22Rv1 (cell line): ENCODE measurements around the gene CD48.

Source experiments
- H3K27ac ChIP-seq: fragments of 450-650 bp; 2 replicates; pipeline ENCODE4 v1.5.1; 2017
- CTCF ChIP-seq: fragments of 450-650 bp; IDR thresholded peaks from 2 replicates; pipeline ENCODE4 v1.5.1; 2017; ENCODE audit warnings: mild to moderate bottlenecking
- ZFX ChIP-seq: fragments of 450-650 bp; IDR thresholded peaks from 2 replicates; pipeline ENCODE4 v1.6.1; 2017; ENCODE audit warnings: antibody characterized with exemption, borderline replicate concordance

CD48 gene

GRCh38 chr1:160747717-160748116 lies 36.1 kb upstream of the CD48 start:
- TF ChIP-seq CTCF (no peak), ZFX (no peak)
- H3K27ac ChIP-seq = no peak overlapping the region

- no peak overlapping the region for H3K27ac ChIP-seq
- no peak for TF ChIP-seq ZFX
- TF ChIP-seq CTCF = no peak
Observed at GRCh38 chr1:160746836-160747500, 35.3 kb upstream of the CD48 start.

GRCh38 chr1:160745551-160745950 lies 33.9 kb upstream of the CD48 start:
- TF ChIP-seq ZFX = no peak
- no peak for TF ChIP-seq CTCF
- no peak overlapping the region for H3K27ac ChIP-seq

GRCh38 chr1:160744852-160745520 lies 33.4 kb upstream of the CD48 start:
- H3K27ac ChIP-seq = no peak overlapping the region
- TF ChIP-seq ZFX (no peak), CTCF (no peak)

- no peak overlapping the region for H3K27ac ChIP-seq
- TF ChIP-seq CTCF (no peak), ZFX (no peak)
Observed at GRCh38 chr1:160744199-160744851, 32.7 kb upstream of the CD48 start.

GRCh38 chr1:160743266-160743665 lies 31.6 kb upstream of the CD48 start:
- H3K27ac ChIP-seq = no peak overlapping the region
- TF ChIP-seq CTCF (no peak), ZFX (no peak)
